Measurements from ENCODE around the gene TSR3.

Gene TSR3

GRCh38 chr16:1366712-1367299 lies 15.1 kb upstream of the TSR3 start:
- Histone ChIP-seq H3K4me1 (ENCODE audit: control insufficient read depth in 5 of 5, insufficient read depth in 5 of 5, low read length in 5 of 5) (peaks cover 0 to 7% (median 0%) of the 10 kb centered on the region in 5 donors), H3K9me3 (ENCODE audit: control insufficient read depth in 5 of 5, low read length in 5 of 5) (no peaks in the 10 kb centered on the region), H3K27ac (ENCODE audit: low read depth, low read length) (no peak overlapping the region), H3K27me3 (ENCODE audit: control insufficient read depth in 5 of 5, insufficient read depth in 4 of 5, low read length in 5 of 5) (no peaks in the 10 kb centered on the region), H3K36me3 (ENCODE audit: control insufficient read depth in 5 of 5, insufficient read depth in 5 of 5, low read length in 5 of 5) (peaks cover 0 to 75% (median 68%) of the 10 kb centered on the region in 5 donors), H3K9ac (ENCODE audit: low read length in 5 of 5) (no peak overlapping the region), H3K4me3 (ENCODE audit: low read depth in 1 of 5, low read length in 5 of 5) (no peak overlapping the region)

- Histone ChIP-seq H3K27ac (ENCODE audit: low read depth, low read length) (no peak overlapping the region), H3K27me3 (ENCODE audit: control insufficient read depth in 5 of 5, insufficient read depth in 4 of 5, low read length in 5 of 5) (no peaks in the 10 kb centered on the region), H3K9me3 (ENCODE audit: control insufficient read depth in 5 of 5, low read length in 5 of 5) (no peaks in the 10 kb centered on the region), H3K36me3 (ENCODE audit: control insufficient read depth in 5 of 5, insufficient read depth in 5 of 5, low read length in 5 of 5) (peaks cover 0 to 74% (median 66%) of the 10 kb centered on the region in 5 donors), H3K9ac (ENCODE audit: low read length in 5 of 5) (no peak overlapping the region), H3K4me3 (ENCODE audit: low read depth in 1 of 5, low read length in 5 of 5) (no peak overlapping the region), H3K4me1 (ENCODE audit: control insufficient read depth in 5 of 5, insufficient read depth in 5 of 5, low read length in 5 of 5) (peaks cover 0 to 3% (median 0%) of the 10 kb centered on the region in 5 donors)
These were observed 14.5 kb upstream of the TSR3 start for GRCh38 chr16:1366060-1366711.

GRCh38 chr16:1364510-1364909 lies 12.8 kb upstream of the TSR3 start:
- no peak overlapping the region for H3K9ac ChIP-seq (ENCODE audit: low read length in 5 of 5)
- no peaks in the 10 kb centered on the region for H3K27me3 ChIP-seq (ENCODE audit: control insufficient read depth in 5 of 5, insufficient read depth in 4 of 5, low read length in 5 of 5)
- H3K27ac ChIP-seq (ENCODE audit: low read depth, low read length) = no peak overlapping the region
- H3K4me1 ChIP-seq (ENCODE audit: control insufficient read depth in 5 of 5, insufficient read depth in 5 of 5, low read length in 5 of 5) = no peaks in the 10 kb centered on the region
- H3K9me3 ChIP-seq (ENCODE audit: control insufficient read depth in 5 of 5, low read length in 5 of 5) = no peaks in the 10 kb centered on the region
- H3K36me3 ChIP-seq (ENCODE audit: control insufficient read depth in 5 of 5, insufficient read depth in 5 of 5, low read length in 5 of 5) = peaks cover 0 to 79% (median 67%) of the 10 kb centered on the region in 5 donors
- H3K4me3 ChIP-seq (ENCODE audit: low read depth in 1 of 5, low read length in 5 of 5) = no peak overlapping the region

- Histone ChIP-seq H3K4me3 (ENCODE audit: low read depth in 1 of 5, low read length in 5 of 5) (no peak overlapping the region), H3K4me1 (ENCODE audit: control insufficient read depth in 5 of 5, insufficient read depth in 5 of 5, low read length in 5 of 5) (no peaks in the 10 kb centered on the region), H3K36me3 (ENCODE audit: control insufficient read depth in 5 of 5, insufficient read depth in 5 of 5, low read length in 5 of 5) (peaks cover 0 to 84% (median 69%) of the 10 kb centered on the region in 5 donors), H3K9ac (ENCODE audit: low read length in 5 of 5) (no peak overlapping the region), H3K27me3 (ENCODE audit: control insufficient read depth in 5 of 5, insufficient read depth in 4 of 5, low read length in 5 of 5) (no peaks in the 10 kb centered on the region), H3K27ac (ENCODE audit: low read depth, low read length) (no peak overlapping the region), H3K9me3 (ENCODE audit: control insufficient read depth in 5 of 5, low read length in 5 of 5) (no peaks in the 10 kb centered on the region)
These were observed 11.9 kb upstream of the TSR3 start for GRCh38 chr16:1363501-1364041.

GRCh38 chr16:1362807-1363206 lies 11.1 kb upstream of the TSR3 start:
- peaks cover 0 to 84% (median 69%) of the 10 kb centered on the region in 5 donors for H3K36me3 ChIP-seq (ENCODE audit: control insufficient read depth in 5 of 5, insufficient read depth in 5 of 5, low read length in 5 of 5)
- no peaks in the 10 kb centered on the region for H3K27me3 ChIP-seq (ENCODE audit: control insufficient read depth in 5 of 5, insufficient read depth in 4 of 5, low read length in 5 of 5)
- no peaks in the 10 kb centered on the region for H3K4me1 ChIP-seq (ENCODE audit: control insufficient read depth in 5 of 5, insufficient read depth in 5 of 5, low read length in 5 of 5)
- H3K9me3 ChIP-seq (ENCODE audit: control insufficient read depth in 5 of 5, low read length in 5 of 5) = no peaks in the 10 kb centered on the region
- H3K27ac ChIP-seq (ENCODE audit: low read depth, low read length) = no peak overlapping the region
- H3K4me3 ChIP-seq (ENCODE audit: low read depth in 1 of 5, low read length in 5 of 5) = no peak overlapping the region
- H3K9ac ChIP-seq (ENCODE audit: low read length in 5 of 5) = no peak overlapping the region

GRCh38 chr16:1361685-1362360 lies 10.1 kb upstream of the TSR3 start:
- no peaks in the 10 kb centered on the region for H3K4me1 ChIP-seq (ENCODE audit: control insufficient read depth in 5 of 5, insufficient read depth in 5 of 5, low read length in 5 of 5)
- no peaks in the 10 kb centered on the region for H3K9me3 ChIP-seq (ENCODE audit: control insufficient read depth in 5 of 5, low read length in 5 of 5)
- H3K27me3 ChIP-seq (ENCODE audit: control insufficient read depth in 5 of 5, insufficient read depth in 4 of 5, low read length in 5 of 5) = no peaks in the 10 kb centered on the region
- no peak overlapping the region for H3K9ac ChIP-seq (ENCODE audit: low read length in 5 of 5)
- peaks cover 0 to 80% (median 63%) of the 10 kb centered on the region in 5 donors for H3K36me3 ChIP-seq (ENCODE audit: control insufficient read depth in 5 of 5, insufficient read depth in 5 of 5, low read length in 5 of 5)
- no peak overlapping the region for H3K27ac ChIP-seq (ENCODE audit: low read depth, low read length)
- no peak overlapping the region for H3K4me3 ChIP-seq (ENCODE audit: low read depth in 1 of 5, low read length in 5 of 5)

- H3K4me1 ChIP-seq (ENCODE audit: control insufficient read depth in 5 of 5, insufficient read depth in 5 of 5, low read length in 5 of 5) = peaks cover 0 to 21% (median 15%) of the 10 kb centered on the region in 5 donors
- peaks cover 0 to 43% (median 29%) of the 10 kb centered on the region in 5 donors for H3K36me3 ChIP-seq (ENCODE audit: control insufficient read depth in 5 of 5, insufficient read depth in 5 of 5, low read length in 5 of 5)
- H3K9ac ChIP-seq (ENCODE audit: low read length in 5 of 5) = no peak overlapping the region
- H3K4me3 ChIP-seq (ENCODE audit: low read depth in 1 of 5, low read length in 5 of 5) = no peak overlapping the region
- no peaks in the 10 kb centered on the region for H3K27me3 ChIP-seq (ENCODE audit: control insufficient read depth in 5 of 5, insufficient read depth in 4 of 5, low read length in 5 of 5)
- no peaks in the 10 kb centered on the region for H3K9me3 ChIP-seq (ENCODE audit: control insufficient read depth in 5 of 5, low read length in 5 of 5)
- no peak overlapping the region for H3K27ac ChIP-seq (ENCODE audit: low read depth, low read length)
These were observed 6.4 kb upstream of the TSR3 start for GRCh38 chr16:1357906-1358566.

GRCh38 chr16:1356061-1356900 lies 4.6 kb upstream of the TSR3 start:
- Histone ChIP-seq H3K36me3 (ENCODE audit: control insufficient read depth in 5 of 5, insufficient read depth in 5 of 5, low read length in 5 of 5) (peaks cover 0 to 26% (median 13%) of the 10 kb centered on the region in 5 donors), H3K4me1 (ENCODE audit: control insufficient read depth in 5 of 5, insufficient read depth in 5 of 5, low read length in 5 of 5) (peaks cover 5 to 32% (median 29%) of the 10 kb centered on the region in 5 donors), H3K9ac (ENCODE audit: low read length in 5 of 5) (peak overlapping the region in 3 of 5 donors; percentile 25 to 45 (median 35)), H3K4me3 (ENCODE audit: low read depth in 1 of 5, low read length in 5 of 5) (no peak overlapping the region), H3K27ac (ENCODE audit: low read depth, low read length) (no peak overlapping the region), H3K9me3 (ENCODE audit: control insufficient read depth in 5 of 5, low read length in 5 of 5) (no peaks in the 10 kb centered on the region), H3K27me3 (ENCODE audit: control insufficient read depth in 5 of 5, insufficient read depth in 4 of 5, low read length in 5 of 5) (no peaks in the 10 kb centered on the region)

- H3K4me3 ChIP-seq (ENCODE audit: low read depth in 1 of 5, low read length in 5 of 5) = no peak overlapping the region
- peaks cover 0 to 20% (median 8%) of the 10 kb centered on the region in 5 donors for H3K36me3 ChIP-seq (ENCODE audit: control insufficient read depth in 5 of 5, insufficient read depth in 5 of 5, low read length in 5 of 5)
- H3K27ac ChIP-seq (ENCODE audit: low read depth, low read length) = no peak overlapping the region
- H3K27me3 ChIP-seq (ENCODE audit: control insufficient read depth in 5 of 5, insufficient read depth in 4 of 5, low read length in 5 of 5) = no peaks in the 10 kb centered on the region
- no peaks in the 10 kb centered on the region for H3K9me3 ChIP-seq (ENCODE audit: control insufficient read depth in 5 of 5, low read length in 5 of 5)
- H3K9ac ChIP-seq (ENCODE audit: low read length in 5 of 5) = peak overlapping the region in 1 of 5 donors; percentile 11
- peaks cover 10 to 39% (median 36%) of the 10 kb centered on the region in 5 donors for H3K4me1 ChIP-seq (ENCODE audit: control insufficient read depth in 5 of 5, insufficient read depth in 5 of 5, low read length in 5 of 5)
These were observed 3.9 kb upstream of the TSR3 start for GRCh38 chr16:1355591-1355990.

Data from subcutaneous abdominal adipose tissue (tissue), 5 donors.